Fibroblast of villous mesenchyme (primary cell): ENCODE measurements around the gene KCNJ1. TPM values are rescaled to one million over a fixed set of nuclear protein-coding genes. Genes with fewer than 3 reads are reported as not detected.

Experiments used
- DNase-seq: peaks from one replicate; pipeline ENCODE4 v3.0.0-alpha.2; 2010; ENCODE audit warnings: low read depth
- H3K4me3 ChIP-seq: 2 replicates; pipeline ENCODE4 v1.5.1; 2011; ENCODE audit warnings: low read depth, mild to moderate bottlenecking, low read length
- CTCF ChIP-seq: IDR thresholded peaks from 2 replicates; pipeline ENCODE4 v1.5.1; 2012; ENCODE audit warnings: low read depth, mild to moderate bottlenecking, low read length; ENCODE audit not compliant: insufficient read depth
- total RNA-seq: library from RNA; depleted of rRNA; stranded (reverse); fragments of >200 nt; gene quantifications from 2 replicates; pipeline ENCODE4 v1.2.3, GENCODE V29; 2012

The KCNJ1 gene
- total RNA-seq, 1 donor, result not detected

DNA sequence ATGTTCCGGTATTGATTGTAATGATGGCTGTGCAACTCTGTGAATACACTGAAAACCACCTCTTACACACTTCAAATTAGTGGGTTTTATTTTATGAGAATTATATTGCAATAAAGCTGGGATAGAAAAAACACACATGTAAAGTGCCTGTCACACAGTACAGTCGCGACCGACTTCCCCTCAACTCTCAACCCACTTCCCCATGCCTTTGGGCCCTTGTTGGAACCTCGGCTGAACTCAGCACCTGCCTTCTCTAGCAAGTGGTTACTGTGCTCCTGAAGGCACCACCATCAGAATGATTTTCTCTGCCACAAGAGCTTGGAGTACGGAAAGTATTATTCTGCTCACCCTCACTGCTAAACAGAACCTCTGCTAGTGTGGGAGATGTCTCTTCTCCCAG, 13.5 kb downstream of the KCNJ1 start:
- no peak for TF ChIP-seq CTCF
- DNase-seq, result no peak
- H3K4me3 ChIP-seq, result no peak overlapping the region

DNA sequence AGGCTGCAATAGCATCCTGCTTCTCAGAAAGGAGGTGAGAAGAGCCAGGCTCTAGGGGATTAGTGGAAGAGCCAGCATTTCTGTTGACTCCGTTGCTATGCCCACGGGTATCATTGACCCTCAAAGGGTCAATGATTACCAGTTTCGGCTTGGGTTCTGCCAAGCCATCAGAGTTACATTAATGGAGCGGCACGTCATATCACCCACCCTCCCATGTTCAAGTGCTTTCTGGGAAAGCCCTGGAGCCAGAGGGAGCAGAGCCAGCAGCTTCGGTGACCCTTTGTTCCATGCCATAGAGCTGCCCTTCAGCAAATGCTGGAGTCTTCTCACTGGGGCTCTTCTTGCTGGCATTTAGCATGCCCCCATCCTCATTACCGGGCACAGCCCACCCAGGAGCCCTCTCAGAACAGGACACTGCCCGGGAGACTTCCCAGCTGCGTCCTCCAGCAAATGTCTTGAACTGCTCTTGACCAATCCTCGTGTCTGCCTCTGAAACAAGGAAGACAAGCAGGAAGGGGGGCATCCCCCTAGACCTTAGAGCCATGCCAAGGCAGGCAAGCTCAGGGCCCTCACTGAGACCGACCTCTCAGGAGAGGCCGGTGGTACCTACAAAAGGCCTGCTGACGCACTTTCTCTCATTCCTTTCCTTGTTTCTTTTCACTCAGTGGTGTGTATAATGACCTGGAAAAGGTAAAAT, 14.6 kb downstream of the KCNJ1 start:
- TF ChIP-seq CTCF, result no peak
- DNase-seq, result no peak
- no peak overlapping the region for H3K4me3 ChIP-seq

- peak; percentile 42 for DNase-seq
- peak; percentile 89 for TF ChIP-seq CTCF
Observed at GRCh38 chr11:128848815-128849455, 18.2 kb downstream of the KCNJ1 start.

DNA sequence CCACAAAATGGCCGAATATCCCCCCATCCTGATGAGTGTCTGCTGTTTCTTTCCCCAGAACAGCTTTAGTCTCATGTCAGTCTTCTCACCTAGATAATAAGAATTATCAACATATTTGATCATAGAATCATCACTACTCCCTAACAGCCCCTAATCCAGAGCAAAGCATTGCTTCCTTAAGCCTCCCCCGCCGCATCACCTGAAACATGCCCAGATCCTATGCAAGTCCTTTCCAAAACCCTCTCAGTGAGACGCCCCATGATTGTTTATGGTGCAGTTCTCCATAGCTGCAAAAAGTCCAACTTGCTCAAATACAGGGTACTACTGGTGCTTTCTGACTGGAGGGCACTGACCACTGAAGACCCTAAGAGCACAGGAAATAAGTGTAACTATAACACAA, 20.1 kb downstream of the KCNJ1 start:
- no peak overlapping the region for H3K4me3 ChIP-seq
- no peak for DNase-seq
- no peak for TF ChIP-seq CTCF

More at GRCh38 chr11:128848815-128849455, 18.2 kb downstream of the KCNJ1 start:
- H3K4me3 ChIP-seq, result no peak overlapping the region

DNA sequence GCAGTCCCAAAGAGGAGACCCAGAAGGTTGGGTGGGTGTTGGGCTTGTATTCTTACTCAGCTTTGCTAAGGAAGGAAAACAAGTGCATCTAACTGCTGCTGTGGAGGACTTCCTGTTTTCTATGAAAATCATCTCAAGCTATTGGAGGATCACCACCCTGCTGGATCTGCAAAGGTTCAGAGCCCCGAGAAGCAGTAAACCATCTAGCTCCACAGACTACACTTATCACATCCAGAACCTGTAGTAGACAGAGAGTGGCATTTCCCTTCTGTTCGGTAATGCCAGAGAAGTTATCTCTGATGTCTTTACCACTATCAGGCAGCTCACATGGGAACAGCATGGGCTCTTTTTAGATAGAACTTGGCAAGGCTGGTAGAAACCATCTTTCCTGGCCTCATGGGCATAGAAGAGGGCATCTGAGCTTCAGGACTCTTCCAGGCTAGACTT, 21.7 kb downstream of the KCNJ1 start:
- no peak overlapping the region for H3K4me3 ChIP-seq
- no peak for DNase-seq
- TF ChIP-seq CTCF, result no peak

DNA sequence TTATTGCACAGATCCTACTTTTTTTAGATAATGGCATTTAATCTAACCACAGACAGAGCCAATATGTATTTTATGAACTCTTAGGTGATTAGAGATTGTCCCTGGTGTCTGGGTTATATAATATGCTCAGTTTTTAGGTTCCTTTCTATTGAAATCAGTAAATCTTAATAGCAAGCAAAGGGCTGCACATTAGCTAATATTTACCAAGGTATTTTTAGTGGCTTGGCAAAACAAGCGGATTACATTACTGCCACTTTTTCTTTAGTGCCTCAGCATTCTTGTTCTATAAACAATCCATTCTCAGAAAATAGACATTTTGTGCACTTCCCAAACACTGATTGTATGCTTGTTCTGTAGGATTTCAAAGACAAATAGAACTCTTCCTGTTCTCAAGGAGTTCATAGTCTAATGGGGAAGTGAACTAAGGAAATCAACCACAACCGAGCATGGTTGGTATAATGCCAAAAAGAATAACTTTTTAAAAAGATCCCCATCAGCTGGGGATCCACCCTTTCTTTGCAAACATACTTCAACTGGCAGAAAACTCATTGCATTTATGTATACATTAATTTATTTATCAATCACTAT, 23.8 kb downstream of the KCNJ1 start:
- TF ChIP-seq CTCF, result no peak
- H3K4me3 ChIP-seq, result no peak overlapping the region
- DNase-seq, result no peak
